Measurements from ENCODE around the gene ZDHHC14.
A peak's percentile ranks its signal among the peaks of the same experiment; 100 is the strongest.

The ZDHHC14 gene

GRCh38 chr6:157611406-157611805, 230.4 kb downstream of the ZDHHC14 start:
- H3K27ac ChIP-seq (replicated peaks) = no peak overlapping the region
- H3K27me3 ChIP-seq (ENCODE audit: insufficient read depth, poor library complexity, severe bottlenecking) = no peaks in the 10 kb centered on the region
- no peak overlapping the region for H3K4me3 ChIP-seq (replicated peaks; ENCODE audit: insufficient read depth, low read length)
- TF ChIP-seq CTCF (IDR thresholded peaks at IDR 0.05; ENCODE audit: insufficient read depth, low read length) = no peak
- TF ChIP-seq GABPA (IDR thresholded peaks at IDR 0.05; ENCODE audit: low read depth) = no peak
- no peak for TF ChIP-seq REST (IDR thresholded peaks at IDR 0.05; ENCODE audit: insufficient replicate concordance, low read depth)
- no peak for TF ChIP-seq SPI1 (IDR thresholded peaks at IDR 0.05; ENCODE audit: borderline replicate concordance, low read depth)
- no peak for TF ChIP-seq POLR2AphosphoS5 (IDR thresholded peaks at IDR 0.05; ENCODE audit: low read depth)
- DNase-seq (ENCODE audit: low read depth in 1 of 2, low spot score in 1 of 2) = no peak

- Histone ChIP-seq H3K27ac (replicated peaks) (no peak overlapping the region), H3K27me3 (ENCODE audit: insufficient read depth, poor library complexity, severe bottlenecking) (no peaks in the 10 kb centered on the region), H3K4me3 (replicated peaks; ENCODE audit: insufficient read depth, low read length) (no peak overlapping the region)
- peak in 1 of 2 experiments; percentile 28 for DNase-seq (ENCODE audit: low read depth in 1 of 2, low spot score in 1 of 2)
- no peak for TF ChIP-seq GABPA (IDR thresholded peaks at IDR 0.05; ENCODE audit: low read depth)
- TF ChIP-seq POLR2AphosphoS5 (IDR thresholded peaks at IDR 0.05; ENCODE audit: low read depth) = no peak
Observed at GRCh38 chr6:157613011-157613522, 232.1 kb downstream of the ZDHHC14 start.

- DNase-seq (ENCODE audit: low read depth in 1 of 2, low spot score in 1 of 2) = no peak
- no peak for TF ChIP-seq GABPA (IDR thresholded peaks at IDR 0.05; ENCODE audit: low read depth)
- TF ChIP-seq SPI1 (IDR thresholded peaks at IDR 0.05; ENCODE audit: borderline replicate concordance, low read depth) = no peak
- no peak for TF ChIP-seq CTCF (IDR thresholded peaks at IDR 0.05; ENCODE audit: insufficient read depth, low read length)
- no peak for TF ChIP-seq POLR2AphosphoS5 (IDR thresholded peaks at IDR 0.05; ENCODE audit: low read depth)
- no peak for TF ChIP-seq REST (IDR thresholded peaks at IDR 0.05; ENCODE audit: insufficient replicate concordance, low read depth)
- no peaks in the 10 kb centered on the region for H3K27me3 ChIP-seq (ENCODE audit: insufficient read depth, poor library complexity, severe bottlenecking)
- H3K4me3 ChIP-seq (replicated peaks; ENCODE audit: insufficient read depth, low read length) = no peak overlapping the region
- no peak overlapping the region for H3K27ac ChIP-seq (replicated peaks)
Observed at GRCh38 chr6:157614026-157614568, 233.1 kb downstream of the ZDHHC14 start.

- Histone ChIP-seq H3K27ac (replicated peaks) (peak overlapping the region; percentile 53), H3K4me3 (replicated peaks; ENCODE audit: insufficient read depth, low read length) (no peak overlapping the region), H3K27me3 (ENCODE audit: insufficient read depth, poor library complexity, severe bottlenecking) (no peaks in the 10 kb centered on the region)
- DNase-seq (ENCODE audit: low read depth in 1 of 2, low spot score in 1 of 2) = peak in 1 of 2 experiments; percentile 51
- TF ChIP-seq GABPA (IDR thresholded peaks at IDR 0.05; ENCODE audit: low read depth) (no peak), SPI1 (IDR thresholded peaks at IDR 0.05; ENCODE audit: borderline replicate concordance, low read depth) (peak; percentile 96), CTCF (IDR thresholded peaks at IDR 0.05; ENCODE audit: insufficient read depth, low read length) (no peak), POLR2AphosphoS5 (IDR thresholded peaks at IDR 0.05; ENCODE audit: low read depth) (no peak), REST (IDR thresholded peaks at IDR 0.05; ENCODE audit: insufficient replicate concordance, low read depth) (no peak)
Observed at GRCh38 chr6:157615420-157615769, 234.4 kb downstream of the ZDHHC14 start.
